NCI-H187 treated with DMSO at 0.1 percent for 48 hours (cell line): ENCODE results near the gene IRX4.
A peak's percentile ranks its signal among the peaks of the same experiment; 100 is the strongest.
"Not testable (repeated sequence)": the region's sequence is repeated elsewhere in the genome, so short reads cannot be mapped to it uniquely, and the experiment has no call there.

Source experiments
- DNase-seq: peaks from one replicate; lab custom pipeline; 2025; lab: John Stamatoyannopoulos, UW

The IRX4 gene

DNA sequence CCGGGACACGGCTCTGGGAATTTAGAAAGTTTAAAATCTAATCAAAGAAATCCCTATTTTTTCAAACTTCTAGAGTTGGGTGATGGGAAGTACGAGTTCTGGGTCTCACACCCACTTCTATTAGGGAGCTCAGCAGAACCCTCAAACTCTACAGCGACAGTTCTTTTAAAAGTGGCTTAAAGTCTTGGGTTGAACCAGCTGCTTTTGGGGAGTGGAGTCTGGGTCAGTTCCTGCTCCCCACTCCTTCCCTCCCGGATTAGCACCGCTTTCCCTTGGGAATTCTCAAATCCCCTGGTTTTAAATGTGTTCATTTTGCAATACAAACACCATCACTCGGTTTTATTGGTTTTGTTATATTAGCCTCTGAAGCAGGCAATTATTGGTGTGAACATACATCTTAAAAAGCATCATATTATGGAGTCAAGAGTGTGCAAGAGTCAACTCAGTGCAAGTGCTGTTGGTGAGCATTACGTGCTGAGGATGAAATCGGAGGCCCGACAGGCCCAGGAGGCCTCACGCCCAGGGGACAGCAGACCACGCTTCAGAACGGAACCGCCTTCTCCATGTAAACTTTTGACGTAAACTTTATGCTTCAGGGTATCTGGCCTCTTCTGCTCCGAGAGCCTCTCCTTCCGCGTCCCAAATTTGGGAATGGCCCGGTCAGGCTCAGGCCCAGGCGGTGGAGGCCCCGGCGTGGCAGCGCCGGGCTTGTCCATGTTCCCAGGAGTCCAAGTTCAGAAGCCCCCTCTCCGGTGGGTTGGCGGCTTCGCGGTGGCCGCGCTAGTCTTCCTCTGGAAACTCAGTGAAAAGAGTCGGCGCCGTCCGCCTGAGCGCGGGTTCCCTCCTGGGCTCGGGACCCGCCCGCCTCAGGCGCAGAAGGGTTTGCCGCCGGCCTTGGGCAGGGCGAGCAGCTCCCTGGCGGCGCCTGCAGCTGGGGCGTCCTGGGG, 5.3 kb downstream of the IRX4 start:
- DNase-seq: no peak

DNA sequence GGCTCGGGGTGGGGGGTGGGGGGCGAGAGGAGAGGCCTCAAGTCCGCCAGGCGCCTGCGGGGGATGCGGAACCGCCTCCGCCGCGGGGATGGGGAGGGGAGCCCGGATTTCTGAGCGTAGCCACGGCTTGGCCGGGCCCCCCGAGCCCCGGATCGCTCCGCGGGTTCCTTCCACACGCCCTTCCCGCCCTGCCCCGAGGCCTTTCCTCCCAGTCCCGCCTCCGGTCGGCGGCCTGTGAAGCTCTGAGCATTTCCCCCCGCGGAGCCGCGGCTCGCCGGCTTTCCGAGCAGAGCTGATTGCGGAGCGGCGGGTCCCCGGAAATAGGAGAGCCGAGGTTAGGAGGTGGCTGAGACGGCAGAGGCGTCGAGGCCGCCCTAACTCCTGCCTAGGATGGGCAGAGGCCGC, 6.1 kb downstream of the IRX4 start:
- DNase-seq: no peak

DNA sequence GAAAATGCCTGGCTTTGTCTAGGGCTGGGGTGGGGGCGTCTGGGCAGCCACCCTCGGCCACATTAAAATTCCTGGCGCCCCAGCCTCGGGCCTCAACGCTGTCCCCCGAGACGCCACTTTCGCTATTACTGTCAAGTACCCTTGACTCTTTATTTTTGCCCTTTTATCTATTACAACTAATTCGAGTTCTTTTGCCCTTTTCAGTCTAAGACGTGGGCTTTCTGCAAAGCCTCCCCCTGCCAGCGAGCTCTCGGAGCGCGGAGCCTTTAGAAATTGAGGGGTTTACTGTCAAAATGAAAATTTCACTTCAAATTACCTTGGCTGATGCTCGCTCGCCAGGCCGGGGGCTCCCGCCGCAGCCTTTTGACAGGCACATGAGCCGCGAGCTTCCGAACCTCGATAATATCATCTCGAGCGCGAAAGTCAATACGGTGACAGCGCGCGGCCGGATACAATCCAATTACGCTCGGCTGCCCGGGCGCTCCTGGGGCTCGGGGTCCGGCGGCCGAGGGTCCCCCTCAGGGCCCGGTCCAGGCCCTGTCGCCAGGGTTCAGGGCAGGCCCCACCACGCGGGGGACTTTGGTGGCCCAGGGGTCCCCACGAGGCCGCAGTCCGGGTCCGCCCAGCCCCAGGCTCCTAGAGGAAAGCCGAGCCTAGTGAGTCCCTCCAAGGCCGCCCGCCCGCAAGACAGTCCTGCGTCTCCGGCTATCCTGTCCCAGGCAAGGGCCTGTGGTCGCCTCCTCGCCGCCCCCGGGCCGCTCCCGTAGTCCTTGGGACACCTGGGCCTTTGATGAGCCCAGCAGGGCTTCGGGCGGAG, 6.7 kb downstream of the IRX4 start:
- no peak for DNase-seq

DNA sequence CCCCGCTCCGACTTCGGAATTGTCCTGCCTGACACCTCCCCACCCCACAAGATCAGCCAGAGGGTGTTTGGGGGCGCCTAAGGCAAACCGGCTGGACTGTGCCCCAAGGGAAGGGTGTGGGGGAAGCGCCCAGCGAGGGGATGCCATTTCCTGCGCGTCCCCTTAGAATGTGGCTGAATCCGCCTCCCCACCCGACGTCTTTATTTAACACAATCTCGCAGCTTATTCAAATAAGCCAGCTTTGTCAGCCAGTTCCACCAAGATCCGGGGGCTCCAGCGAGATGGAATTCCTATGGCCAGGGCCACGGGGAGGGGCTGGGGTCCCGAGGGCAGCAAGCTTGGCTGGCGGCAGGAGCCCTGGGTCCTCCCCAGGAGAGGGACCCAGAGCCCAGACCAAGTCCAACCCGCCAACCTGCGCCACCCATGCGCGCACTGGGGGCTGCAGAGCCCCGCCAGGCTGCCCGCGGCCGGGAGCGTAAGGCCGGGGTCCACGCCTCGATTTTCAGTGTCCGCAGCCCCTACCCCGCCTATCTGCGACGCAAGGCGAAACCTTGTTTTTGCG, 7.4 kb downstream of the IRX4 start:
- no peak for DNase-seq

DNA sequence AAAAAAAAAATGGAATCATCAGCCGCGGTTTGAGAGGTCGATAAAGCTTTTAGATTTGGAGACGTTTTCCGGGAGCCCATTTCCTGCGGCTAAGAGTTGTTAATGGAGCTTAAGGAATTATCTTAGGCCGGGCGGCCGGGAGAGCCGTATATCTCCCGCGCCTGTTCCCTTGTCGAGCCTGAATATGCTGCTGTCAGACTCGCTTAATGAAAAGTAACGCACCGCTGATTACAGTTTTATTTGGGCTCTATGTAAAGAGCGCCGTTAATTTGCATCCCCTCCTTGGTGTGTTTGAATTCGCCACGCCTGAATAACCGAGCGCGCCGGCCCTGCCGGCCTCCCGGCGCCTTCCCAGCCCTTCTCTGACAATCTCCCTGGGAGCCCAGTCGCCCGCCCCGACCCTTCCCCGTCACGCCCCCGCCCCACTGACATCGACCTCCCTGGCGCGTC, 7.9 kb downstream of the IRX4 start:
- DNase-seq: peak; percentile 50

DNA sequence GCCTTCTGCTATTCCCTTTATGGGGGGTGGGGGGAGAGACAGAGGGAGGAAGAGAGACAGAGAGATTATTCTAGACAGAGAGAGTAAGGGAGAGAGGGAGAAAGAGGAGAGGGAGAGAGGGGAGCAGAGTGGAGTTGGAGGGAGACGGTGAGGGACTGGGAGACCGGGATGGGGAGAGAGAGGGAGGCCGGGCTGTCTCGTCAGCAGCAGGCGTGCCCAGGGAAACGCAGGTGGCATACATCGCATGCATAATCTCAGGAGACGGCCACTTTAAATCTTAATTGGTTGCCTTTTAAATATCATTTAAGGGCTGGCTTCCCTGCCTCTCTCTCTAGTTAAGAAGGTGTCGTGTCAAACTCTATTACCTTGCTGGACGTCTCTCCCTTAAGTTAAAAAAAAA, 8.4 kb downstream of the IRX4 start:
- DNase-seq: peak; percentile 50

DNA sequence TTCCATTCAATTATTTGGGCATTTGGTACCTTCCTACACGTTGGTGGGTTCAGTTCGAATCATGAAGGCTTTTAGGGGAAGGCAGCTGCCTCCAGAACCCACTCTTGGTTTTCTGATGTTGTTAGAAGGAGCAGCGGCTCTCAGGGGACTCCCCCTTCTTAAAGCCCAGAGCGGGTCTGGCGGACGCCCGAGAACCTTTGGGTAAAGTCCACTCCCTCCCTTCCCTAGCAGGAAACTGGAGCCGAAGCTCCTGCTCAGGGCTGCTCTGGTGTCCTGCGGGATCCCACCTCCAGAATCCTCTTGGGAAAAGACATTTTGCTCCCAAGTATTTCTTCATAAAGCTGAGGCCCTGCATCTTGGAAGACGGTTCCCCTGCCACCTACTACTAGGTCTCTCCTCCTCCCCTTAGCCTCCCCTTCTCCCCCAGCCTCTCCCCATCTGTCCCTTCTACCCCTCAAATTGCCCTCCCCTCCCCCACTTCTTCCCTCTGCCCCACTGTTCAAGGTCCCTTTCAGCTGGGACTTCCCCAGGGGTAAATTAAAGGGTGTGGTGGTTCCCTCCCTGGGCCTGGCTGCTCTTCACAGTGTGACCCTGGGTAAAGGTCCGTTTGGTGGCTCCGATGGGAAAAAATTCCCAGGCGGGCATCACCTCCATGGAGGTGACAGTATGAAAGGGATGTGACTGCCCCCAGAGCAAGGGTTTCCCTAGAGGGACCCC, 9.3 kb downstream of the IRX4 start:
- DNase-seq: no peak

DNA sequence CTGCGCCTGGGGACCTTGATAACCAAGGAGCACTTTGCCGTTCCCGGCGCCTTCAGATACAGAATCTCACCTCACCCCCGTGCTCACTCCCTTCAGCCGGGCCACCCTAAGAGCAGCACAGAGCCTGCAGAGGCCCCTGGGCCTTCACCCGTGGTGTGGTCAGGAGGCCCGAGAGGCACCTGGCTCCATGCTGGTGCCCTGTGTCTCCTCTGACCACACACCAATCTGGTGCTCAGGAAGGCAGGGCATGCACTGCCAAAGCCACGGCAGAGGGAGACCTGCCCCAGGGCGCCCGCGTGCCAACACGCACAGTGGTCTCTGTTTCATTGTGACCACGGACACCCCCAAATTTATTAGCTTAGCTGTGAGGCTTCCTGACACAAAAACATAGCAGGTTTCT, 11.3 kb downstream of the IRX4 start:
- no peak for DNase-seq

DNA sequence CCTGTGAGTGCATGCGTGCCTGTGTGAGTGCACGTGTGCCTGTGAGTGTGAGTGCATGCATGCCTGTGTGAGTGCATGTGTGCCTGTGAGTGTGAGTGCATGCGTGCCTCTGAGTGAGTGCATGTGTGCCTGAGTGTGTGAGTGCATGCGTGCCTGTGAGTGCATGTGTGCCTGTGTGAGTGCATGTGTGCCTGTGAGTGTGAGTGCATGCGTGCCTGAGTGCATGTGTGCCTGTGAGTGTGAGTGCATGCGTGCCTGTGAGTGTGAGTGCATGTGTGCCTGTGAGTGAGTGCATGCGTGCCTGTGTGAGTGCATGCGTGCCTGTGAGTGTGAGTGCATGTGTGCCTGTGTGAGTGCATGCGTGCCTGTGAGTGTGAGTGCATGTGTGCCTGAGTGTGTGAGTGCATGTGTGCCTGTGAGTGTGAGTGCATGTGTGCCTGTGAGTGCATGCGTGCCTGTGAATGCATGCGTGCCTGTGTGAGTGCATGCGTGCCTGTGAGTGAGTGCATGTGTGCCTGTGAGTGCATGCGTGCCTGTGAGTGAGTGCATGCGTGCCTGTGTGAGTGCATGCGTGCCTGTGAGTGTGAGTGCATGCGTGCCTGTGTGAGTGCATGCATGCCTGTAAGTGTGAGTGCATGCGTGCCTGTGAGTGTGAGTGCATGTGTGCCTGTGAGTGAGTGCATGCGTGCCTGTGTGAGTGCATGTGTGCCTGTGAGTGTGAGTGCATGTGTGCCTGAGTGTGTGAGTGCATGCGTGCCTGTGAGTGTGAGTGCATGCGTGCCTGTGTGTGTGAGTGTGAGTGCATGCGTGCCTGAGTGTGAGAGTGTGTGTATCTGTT, 12.1 kb downstream of the IRX4 start:
- not testable (repeated sequence) for DNase-seq

DNA sequence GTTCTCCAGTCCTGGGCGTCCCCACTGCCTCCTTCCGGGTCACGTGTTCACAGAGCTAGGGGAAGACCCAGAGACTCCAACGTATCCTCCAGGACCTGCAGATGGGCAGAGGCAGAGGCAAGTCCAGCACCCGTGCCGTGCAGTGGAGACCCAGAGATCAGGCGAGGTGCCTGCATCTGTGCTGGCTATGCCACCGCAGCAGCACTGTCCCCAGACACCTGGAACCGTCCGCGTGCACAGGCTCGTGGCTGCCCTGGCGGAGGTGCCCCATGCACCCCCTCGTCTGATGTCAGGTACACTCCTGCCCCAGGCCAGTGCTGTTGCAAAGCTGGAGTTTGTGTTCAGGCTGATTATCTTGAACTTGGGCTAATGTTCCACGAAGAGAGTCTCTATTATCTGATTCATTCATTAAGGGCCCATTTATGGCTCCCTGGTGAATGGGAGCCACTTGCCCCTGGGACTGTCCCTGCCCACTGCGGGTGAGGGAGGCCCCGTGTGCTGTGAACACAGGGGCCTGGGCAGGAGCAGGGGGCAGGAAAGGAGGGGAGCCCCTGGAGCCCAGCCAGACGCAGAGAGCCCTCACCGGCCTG, 13.7 kb downstream of the IRX4 start:
- DNase-seq: no peak

DNA sequence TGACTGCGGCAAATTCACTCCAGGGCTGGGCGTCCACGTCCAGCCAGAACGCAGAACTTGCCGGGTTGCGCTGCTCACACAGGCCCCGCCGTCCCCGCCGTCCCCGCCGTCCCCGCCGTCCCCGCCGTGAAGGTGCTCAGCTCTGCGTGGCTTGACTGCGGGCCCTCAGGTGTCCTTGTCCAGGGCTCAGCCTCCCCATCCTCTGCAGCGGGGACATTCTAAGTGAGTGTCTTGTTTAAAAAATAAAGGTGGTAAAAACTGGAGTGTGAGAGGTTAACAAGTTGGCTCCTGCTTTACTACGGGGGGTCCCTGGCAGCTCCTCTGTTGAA, 14.9 kb downstream of the IRX4 start:
- no peak for DNase-seq

DNA sequence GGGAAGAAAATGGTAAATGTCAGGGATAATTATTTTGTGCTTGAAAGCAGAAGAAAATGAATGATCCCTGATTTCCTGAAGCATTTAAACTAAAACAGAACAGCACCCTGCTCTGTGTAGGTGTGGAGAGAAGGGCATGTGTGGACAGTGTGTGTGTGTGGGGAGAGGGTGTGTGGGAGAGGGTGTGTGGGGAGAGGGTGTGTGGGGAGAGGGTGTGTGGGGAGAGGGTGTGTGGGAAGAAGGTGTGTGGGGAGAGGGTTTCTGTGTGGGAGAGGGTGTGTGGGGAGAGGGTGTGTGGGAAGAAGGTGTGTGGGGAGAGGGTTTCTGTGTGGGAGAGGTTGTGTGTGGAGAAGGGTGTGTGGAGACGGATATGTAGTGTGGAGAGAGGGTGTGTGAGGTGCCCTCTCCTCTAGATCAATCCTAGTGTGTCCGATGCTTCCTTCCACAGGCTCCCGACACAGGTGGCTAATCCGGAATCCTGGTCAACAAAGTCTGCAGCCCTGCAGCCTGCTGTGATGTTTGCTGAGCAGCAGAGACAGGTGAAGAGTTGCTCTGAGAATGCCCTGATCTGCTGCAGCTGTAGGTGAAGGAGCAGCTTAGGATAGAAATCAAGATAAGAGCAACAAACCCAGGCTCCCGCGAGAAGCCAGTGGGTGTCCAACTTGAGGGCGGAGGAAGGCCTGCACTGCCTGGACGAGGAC, 15.5 kb downstream of the IRX4 start:
- peak; percentile 21 for DNase-seq

DNA sequence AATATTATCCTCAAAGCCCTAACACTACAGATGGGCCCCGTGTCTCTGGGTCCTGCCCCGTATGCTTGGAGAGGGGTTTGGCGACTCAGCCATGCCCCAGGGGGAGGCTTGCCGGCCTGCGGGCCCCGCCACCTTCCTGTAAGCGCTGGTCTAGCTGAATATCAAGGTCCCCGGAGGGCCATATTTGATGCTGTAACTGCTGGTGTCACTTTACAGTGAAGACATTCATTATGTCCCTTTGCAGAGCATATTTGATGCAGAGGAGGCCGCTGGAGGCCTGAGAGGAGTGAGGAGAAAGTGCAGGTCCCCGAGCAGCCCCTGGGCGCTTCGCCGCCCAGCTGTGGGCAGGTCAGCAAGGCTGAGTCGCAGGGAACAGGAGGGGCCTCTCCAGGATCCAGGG, 16.8 kb downstream of the IRX4 start:
- DNase-seq: no peak

DNA sequence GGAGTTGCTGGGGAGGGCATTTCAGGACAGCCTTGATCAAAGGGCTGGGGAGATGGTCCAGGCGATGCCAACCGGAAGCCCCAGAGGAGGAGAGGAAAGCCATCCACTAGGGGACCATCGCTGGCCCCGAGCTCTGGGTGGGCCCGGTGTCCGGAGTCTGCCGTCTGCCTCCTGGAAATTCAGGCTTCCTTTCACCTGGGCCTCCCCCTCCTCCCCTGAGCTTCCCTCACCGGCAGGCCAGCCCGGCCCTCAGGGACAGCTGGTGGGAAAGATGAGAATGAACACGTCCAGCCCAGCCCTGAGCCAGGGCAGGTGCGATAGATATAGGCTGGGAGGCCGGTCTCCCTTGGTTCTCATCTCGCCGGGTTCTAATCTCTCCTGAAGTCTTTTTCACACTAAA, 17.2 kb downstream of the IRX4 start:
- DNase-seq: no peak

DNA sequence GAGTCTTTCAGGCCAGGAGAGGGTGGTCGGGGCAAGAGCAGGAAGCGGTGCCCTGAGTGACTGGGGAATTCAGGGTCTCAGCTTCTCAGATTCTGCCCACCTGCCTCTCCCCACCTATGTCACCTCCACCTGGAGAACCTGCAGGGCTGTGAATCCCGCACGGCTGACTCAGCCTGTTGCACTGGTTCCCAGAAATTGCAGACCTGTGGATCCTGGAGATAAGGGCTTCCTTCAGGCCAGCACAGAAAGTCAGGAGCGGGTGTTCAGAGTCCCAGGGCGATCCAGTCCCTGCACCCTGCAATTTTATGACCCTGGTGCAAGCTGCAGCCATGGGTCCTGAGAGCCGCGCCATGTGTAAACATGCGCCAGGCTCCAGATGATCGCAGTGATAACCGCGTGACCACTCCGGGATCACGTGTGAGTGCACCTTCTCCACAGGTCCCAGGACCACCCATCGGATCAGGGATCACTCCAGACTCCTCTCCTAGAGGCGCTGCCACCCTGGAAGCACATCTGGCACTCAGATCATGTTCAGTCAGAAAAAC, 17.8 kb downstream of the IRX4 start:
- no peak for DNase-seq

DNA sequence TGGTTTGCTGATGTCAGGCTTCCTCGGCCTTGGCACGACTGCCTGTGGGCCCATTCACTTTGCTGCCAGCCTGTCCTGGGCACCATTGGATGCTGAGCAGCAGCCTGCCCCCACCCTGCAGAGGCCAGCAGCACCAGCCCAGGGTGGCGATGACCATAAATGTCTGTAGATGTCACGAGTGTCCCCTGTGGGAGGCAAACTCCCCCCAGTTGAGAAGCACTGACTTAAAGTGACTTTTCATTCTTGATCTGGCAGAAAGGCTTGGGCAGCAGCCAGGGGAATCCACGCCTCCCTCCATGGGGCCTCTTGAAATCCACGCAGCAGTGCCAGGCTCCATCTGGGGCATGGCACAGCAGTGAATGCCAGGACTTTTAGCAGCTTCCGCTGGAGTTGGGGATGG, 21.8 kb downstream of the IRX4 start:
- no peak for DNase-seq

DNA sequence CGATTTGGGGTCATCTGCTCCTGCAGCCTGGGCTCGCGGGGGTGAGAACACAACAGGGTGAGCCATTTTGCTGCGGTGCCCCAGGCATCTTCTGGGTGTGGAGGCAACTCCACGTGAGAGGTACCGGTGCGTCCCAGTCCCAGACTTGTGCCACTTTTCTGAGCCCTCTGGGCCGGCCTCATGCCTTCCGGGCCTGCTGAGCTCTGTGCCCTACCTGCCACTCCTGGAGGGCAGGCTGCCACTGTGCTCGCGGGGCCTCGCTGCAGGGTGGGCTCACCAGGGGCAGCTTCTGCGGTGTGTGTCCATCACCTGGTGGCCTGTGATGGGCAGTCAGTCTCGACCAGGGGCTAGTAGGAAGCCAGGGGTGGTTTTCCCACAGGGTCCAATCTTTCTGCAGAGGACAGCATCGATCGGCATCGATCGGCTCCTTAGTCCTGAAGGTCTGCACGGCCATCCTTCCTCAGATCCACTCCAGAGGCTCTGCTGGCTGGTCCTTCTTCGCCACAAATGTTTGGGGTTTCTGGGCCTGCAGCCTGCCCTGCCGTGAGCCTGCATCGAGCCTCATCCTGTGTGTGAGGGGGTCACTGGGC, 22.6 kb downstream of the IRX4 start:
- DNase-seq: no peak

DNA sequence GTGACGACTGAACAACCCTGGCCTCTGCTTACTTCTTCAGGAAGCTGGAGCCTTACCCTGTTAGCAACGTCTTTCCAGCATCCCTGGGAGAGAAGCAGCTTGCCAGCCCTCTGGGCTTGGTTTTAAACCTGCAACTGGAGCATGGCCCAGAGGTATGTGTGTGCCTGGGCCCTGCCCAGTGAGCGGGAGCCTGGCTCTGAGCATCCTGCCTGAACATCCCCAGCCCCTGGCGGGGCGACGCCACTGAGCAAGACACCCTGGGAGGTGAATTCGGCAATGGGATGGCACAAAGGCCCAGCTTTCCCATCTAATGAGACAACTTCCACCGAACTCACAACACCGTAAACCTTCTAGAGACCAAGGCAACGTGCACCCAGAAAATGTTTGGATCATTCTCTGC, 23.6 kb downstream of the IRX4 start:
- DNase-seq: no peak

DNA sequence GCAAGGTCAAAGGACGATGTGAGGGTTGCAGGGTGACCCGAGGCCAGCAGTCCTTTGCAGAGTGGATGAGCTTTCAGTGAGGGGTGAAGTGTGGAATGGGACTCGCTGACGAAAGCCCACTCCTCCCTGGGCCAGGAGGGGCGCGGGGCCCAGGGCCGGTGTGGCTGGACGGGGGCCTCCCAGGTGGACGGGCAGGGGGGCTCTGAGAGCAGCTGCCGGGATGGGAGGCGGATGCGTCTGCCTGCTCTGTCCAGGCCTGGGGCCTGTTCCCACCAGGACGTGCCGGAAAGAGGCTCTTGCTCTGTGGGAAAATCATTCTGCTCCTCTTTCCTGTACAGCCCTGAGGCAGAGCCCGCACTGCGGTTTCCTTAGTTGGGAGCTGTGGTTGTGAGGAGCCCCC, 24.3 kb downstream of the IRX4 start:
- no peak for DNase-seq

DNA sequence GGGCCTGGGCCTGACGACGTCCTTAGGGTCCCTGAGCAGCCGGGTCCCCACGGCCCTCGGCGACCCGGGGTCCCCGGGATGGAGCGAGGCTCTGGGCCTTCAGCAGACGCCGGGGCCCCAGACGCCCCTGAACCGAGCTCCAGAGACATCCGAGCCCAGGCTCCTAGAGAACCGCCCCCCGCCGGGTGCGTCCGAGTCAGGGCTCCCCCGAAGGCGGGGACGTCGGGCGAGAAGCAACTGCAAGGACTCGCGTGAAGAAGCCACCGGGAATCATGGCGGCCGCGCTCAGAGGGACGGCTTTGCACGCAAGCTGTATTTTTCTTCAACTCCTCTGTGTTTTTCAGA, 25.5 kb downstream of the IRX4 start:
- DNase-seq: no peak
